ENCODE measurements around the gene EEF1AKMT3. TPM values are rescaled to one million over a fixed set of nuclear protein-coding genes. Genes with fewer than 3 reads are reported as not detected.

Gene EEF1AKMT3
- total RNA-seq, 4 donors from 2014 or later, result 0.82 to 2.0 (median 1.0) TPM

DNA sequence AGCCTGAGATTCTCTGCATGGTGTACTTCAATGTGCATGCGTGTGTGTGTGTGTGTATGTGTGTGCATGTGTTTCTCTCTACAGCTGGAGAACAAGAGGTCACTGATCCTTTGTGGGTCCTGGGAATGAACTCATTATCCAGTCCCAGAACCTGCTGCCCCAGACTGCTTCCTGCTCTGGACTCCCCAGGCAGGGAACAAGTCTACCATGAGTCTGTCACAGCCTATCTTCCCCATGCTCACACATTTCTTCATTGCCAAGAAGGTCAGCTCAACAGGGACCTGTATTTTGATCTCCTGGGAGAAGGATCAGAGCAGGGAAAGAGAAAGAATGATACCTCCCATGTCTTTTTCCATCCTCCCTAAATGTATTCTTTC lies 31.0 kb upstream of the EEF1AKMT3 start:
- Histone ChIP-seq H3K9me3 (no peaks in the 10 kb centered on the region), H3K4me1 (peaks cover 19 to 20% of the 10 kb centered on the region in 2 donors), H3K4me3 (peak overlapping the region in 1 of 4 donors; percentile 29), H3K27me3 (peaks cover 33 to 41% (median 37%) of the 10 kb centered on the region in 3 donors), H3K36me3 (peaks cover 0 to 1% of the 10 kb centered on the region in 2 donors), H3K27ac (peak overlapping the region in 3 of 4 donors; percentile 54 to 93 (median 62))
- TF ChIP-seq, protein P1, sequence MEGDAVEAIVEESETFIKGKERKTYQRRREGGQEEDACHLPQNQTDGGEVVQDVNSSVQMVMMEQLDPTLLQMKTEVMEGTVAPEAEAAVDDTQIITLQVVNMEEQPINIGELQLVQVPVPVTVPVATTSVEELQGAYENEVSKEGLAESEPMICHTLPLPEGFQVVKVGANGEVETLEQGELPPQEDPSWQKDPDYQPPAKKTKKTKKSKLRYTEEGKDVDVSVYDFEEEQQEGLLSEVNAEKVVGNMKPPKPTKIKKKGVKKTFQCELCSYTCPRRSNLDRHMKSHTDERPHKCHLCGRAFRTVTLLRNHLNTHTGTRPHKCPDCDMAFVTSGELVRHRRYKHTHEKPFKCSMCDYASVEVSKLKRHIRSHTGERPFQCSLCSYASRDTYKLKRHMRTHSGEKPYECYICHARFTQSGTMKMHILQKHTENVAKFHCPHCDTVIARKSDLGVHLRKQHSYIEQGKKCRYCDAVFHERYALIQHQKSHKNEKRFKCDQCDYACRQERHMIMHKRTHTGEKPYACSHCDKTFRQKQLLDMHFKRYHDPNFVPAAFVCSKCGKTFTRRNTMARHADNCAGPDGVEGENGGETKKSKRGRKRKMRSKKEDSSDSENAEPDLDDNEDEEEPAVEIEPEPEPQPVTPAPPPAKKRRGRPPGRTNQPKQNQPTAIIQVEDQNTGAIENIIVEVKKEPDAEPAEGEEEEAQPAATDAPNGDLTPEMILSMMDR (IDR thresholded peaks at IDR 0.05 in 4 of 5, conservative IDR thresholded peaks at IDR 0.05 in 1 of 5), result no peak
- no peak for TF ChIP-seq POLR2A (IDR thresholded peaks at IDR 0.05)
- in situ Hi-C loops (cut with MboI; ENCODE audit: low sequenced_read_pairs in 4 of 4), result no loop called here
- intact Hi-C loops (cut with DNase I; ENCODE audit: low total_unique reads), result no loop called here
- ATAC-seq, result no peak
- no peak for DNase-seq

DNA sequence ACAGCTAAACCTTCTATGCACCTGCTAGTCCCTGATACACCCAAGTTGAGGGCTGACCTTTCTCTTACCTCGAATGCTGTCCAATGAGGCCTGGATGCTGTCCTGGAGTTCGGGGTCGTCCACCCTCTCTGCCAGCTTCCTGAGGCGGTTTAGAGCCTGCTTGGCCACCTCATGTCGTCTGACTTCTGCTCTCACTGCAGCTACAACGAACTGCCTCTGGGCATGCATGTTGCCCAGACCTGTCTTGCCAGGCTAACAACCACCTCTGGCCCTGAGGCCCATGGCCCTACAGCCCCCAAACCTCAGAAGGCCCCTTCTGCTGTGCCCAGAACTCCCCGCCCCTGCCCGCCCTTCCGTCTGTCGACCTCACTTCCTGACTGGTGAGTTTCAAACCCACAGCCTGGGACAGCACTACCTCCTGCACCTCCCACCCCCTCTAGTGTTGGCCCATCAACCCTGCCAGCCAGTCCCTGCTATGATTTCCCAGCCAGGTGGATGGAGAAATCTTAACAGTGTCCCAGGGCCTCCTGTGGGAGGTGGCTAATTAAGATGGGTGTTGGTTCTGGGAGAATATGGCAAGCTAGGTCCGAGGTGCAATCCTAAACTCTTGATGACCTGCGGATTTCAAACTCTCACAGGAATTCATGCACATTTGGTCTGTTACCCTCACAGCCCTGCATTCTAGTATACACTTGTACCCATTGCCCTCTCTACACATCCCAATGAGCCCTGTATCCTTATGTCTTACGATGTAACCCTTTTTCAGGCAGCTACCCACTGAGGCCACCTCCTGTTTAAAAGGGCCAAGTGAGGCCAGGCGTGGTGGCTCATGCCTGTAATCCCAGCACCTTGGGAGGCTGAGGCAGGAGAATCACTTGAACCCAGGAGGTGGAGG lies 30.3 kb upstream of the EEF1AKMT3 start:
- H3K4me1 ChIP-seq, result peaks cover 17 to 19% of the 10 kb centered on the region in 2 donors
- no peak for DNase-seq
- ATAC-seq, result no peak
- H3K27me3 ChIP-seq, result peaks cover 26 to 34% (median 30%) of the 10 kb centered on the region in 3 donors
- no peaks in the 10 kb centered on the region for H3K9me3 ChIP-seq
- H3K4me3 ChIP-seq, result peak overlapping the region in 1 of 4 donors; percentile 29
- TF ChIP-seq POLR2A (IDR thresholded peaks at IDR 0.05), result no peak
- TF ChIP-seq, protein P1 (IDR thresholded peaks at IDR 0.05 in 4 of 5, conservative IDR thresholded peaks at IDR 0.05 in 1 of 5), result no peak
- intact Hi-C loops (cut with DNase I; ENCODE audit: low total_unique reads), result no loop called here
- in situ Hi-C loops (cut with MboI; ENCODE audit: low sequenced_read_pairs in 4 of 4), result no loop called here
- H3K36me3 ChIP-seq, result peaks cover 0 to 8% of the 10 kb centered on the region in 2 donors
- peak overlapping the region; percentile 31 to 93 (median 58) for H3K27ac ChIP-seq

DNA sequence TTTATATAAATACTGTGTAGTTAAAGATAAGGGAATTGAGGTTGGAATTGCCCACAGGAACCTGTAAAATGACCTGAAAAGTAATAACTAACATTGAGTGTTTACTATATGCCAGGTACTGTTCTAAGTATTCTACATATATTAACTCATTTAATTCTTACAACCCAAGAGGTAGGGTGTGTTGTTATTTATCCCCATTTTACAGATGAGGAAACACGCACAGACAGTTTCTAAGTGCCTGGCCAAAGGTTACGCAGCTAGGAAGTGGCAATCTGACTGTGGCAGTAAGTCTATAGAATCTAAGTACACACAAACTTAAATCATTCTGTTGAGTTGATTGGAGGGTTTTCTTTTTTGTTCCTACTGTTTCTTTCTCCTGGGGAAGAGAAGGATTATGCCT lies 28.6 kb upstream of the EEF1AKMT3 start:
- Histone ChIP-seq H3K27me3 (peaks cover 9 to 18% (median 15%) of the 10 kb centered on the region in 3 donors), H3K27ac (peak overlapping the region; percentile 93 to 99 (median 98)), H3K4me3 (peak overlapping the region in 1 of 4 donors; percentile 81), H3K4me1 (peaks cover 10 to 12% of the 10 kb centered on the region in 2 donors), H3K9me3 (no peaks in the 10 kb centered on the region), H3K36me3 (peaks cover 0 to 25% of the 10 kb centered on the region in 2 donors)
- ATAC-seq (no peak), DNase-seq (no peak)
- intact Hi-C loops (cut with DNase I; ENCODE audit: low total_unique reads) (loop anchor here (2.0 kb wide), 1 partner anchor 221 kb away; the partner anchor contains the start of gene MBD6), in situ Hi-C loops (cut with MboI; ENCODE audit: low sequenced_read_pairs in 4 of 4) (no loop called here)
- TF ChIP-seq, protein P1 (IDR thresholded peaks at IDR 0.05 in 4 of 5, conservative IDR thresholded peaks at IDR 0.05 in 1 of 5), result no peak
- TF ChIP-seq POLR2A (IDR thresholded peaks at IDR 0.05), result no peak

DNA sequence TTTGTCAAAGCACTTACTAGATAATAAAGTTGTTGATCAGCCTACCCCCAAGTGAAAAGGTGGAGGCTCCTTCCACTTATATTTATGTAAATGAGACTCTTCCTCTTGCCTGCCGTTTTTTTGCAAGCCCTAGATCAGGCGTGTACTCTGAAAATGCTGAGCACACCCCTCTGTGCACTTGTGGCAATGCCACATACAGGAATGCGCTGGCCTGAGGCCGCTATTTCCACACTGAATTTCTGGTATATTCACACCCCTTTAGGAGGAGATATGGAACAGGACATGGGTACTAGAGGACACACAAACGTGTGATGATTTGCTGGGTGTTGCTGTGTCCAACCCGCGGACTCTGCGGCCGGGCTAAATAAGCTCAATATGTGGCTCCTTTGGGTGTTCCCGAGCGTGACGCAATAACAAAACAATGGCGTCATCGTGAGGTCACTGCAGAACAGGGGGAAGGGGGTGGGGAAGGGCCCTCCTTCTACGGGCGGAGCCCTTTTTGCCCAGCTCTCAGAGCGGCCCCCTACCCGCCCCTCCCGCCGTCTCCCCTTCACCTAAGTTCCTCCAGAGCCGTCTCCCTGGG lies 28.1 kb upstream of the EEF1AKMT3 start:
- peak; percentile 7 to 66 for ATAC-seq
- Histone ChIP-seq H3K36me3 (peaks cover 0 to 30% of the 10 kb centered on the region in 2 donors), H3K4me1 (peaks cover 6 to 12% of the 10 kb centered on the region in 2 donors), H3K9me3 (no peaks in the 10 kb centered on the region), H3K4me3 (peak overlapping the region; percentile 81 to 96 (median 94)), H3K27me3 (peaks cover 4 to 12% (median 10%) of the 10 kb centered on the region in 3 donors), H3K27ac (peak overlapping the region; percentile 93 to 99 (median 98))
- intact Hi-C loops (cut with DNase I; ENCODE audit: low total_unique reads), result loop anchor here (2.0 kb wide), 1 partner anchor 221 kb away; the partner anchor contains the start of gene MBD6
- TF ChIP-seq, protein P1 (IDR thresholded peaks at IDR 0.05 in 4 of 5, conservative IDR thresholded peaks at IDR 0.05 in 1 of 5), result no peak
- no peak for TF ChIP-seq POLR2A (IDR thresholded peaks at IDR 0.05)
- in situ Hi-C loops (cut with MboI; ENCODE audit: low sequenced_read_pairs in 4 of 4), result no loop called here
- DNase-seq, result peak in 1 of 2 donors; percentile 68

All from gastrocnemius medialis (tissue), 4 donors.